GM12878 (cell line): ENCODE results near the gene CILP2. TPM values are rescaled to one million over a fixed set of nuclear protein-coding genes. Genes with fewer than 3 reads are reported as not detected.

Experiments used
- CBX3 ChIP-seq: fragments of 200-600 bp; sonication (generic); IDR thresholded peaks from 2 replicates; pipeline ENCODE4 v1.6.1; 2016; ENCODE audit warnings: low read depth, borderline replicate concordance
- FOXM1 ChIP-seq: IDR thresholded peaks from 2 replicates; pipeline ENCODE4 v1.6.1; 2012; ENCODE audit warnings: low read depth, mild to moderate bottlenecking, inconsistent platforms, low read length, moderate library complexity
- HDGF ChIP-seq: fragments of 450-650 bp; IDR thresholded peaks from 2 replicates; pipeline ENCODE4 v1.6.1; 2016; ENCODE audit warnings: antibody characterized with exemption
- IRF3 ChIP-seq: fragments of 450-650 bp; IDR thresholded peaks from 2 replicates; pipeline ENCODE4 v1.6.1; 2014; ENCODE audit warnings: mild to moderate bottlenecking
- JUNB ChIP-seq: IDR thresholded peaks from 2 replicates; pipeline ENCODE4 v1.6.1; 2016; ENCODE audit warnings: antibody characterized with exemption, mild to moderate bottlenecking
- MTA3 ChIP-seq: IDR thresholded peaks from 2 replicates; pipeline ENCODE4 v1.6.1; 2012; ENCODE audit warnings: low read length, inconsistent platforms, borderline replicate concordance
- MYB ChIP-seq: fragments of 150-350 bp; IDR thresholded peaks from 2 replicates; pipeline ENCODE4 v1.6.1; 2014; ENCODE audit warnings: mild to moderate bottlenecking, low read depth, low read length, borderline replicate concordance
- POLR2AphosphoS2 ChIP-seq: IDR thresholded peaks from 2 replicates; pipeline ENCODE4 v1.6.1; 2011; ENCODE audit warnings: low read depth, mild to moderate bottlenecking, low read length, improper control_type of control experiment, moderate library complexity
- RAD21 ChIP-seq: IDR thresholded peaks from 2 replicates; pipeline ENCODE4 v1.6.1; 2011; ENCODE audit warnings: mild to moderate bottlenecking, low read depth, low read length, moderate library complexity; ENCODE audit not compliant: insufficient read depth
- RBBP5 ChIP-seq: fragments of 200-600 bp; sonication (generic); conservative IDR thresholded peaks from 2 replicates; pipeline ENCODE4 v1.6.1; 2016
- SKIL ChIP-seq: fragments of 450-650 bp; IDR thresholded peaks from 2 replicates; pipeline ENCODE4 v1.6.1; 2017; ENCODE audit warnings: mild to moderate bottlenecking, low read depth, inconsistent platforms; ENCODE audit not compliant: poor library complexity, severe bottlenecking
- SRF ChIP-seq, 2 experiments: IDR thresholded peaks; 2 replicates each; pipeline ENCODE4 v1.6.1; 2011; ENCODE audit warnings: low read depth in 2 of 2, low read length in 2 of 2, mild to moderate bottlenecking in 1 of 2, moderate library complexity in 1 of 2
- ZBTB33 ChIP-seq: fragments of 450-650 bp; IDR thresholded peaks from 2 replicates; pipeline ENCODE4 v1.6.1; 2017; ENCODE audit warnings: mild to moderate bottlenecking
- polyA plus RNA-seq, 11 experiments: library from polyadenylated mRNA; depleted of rRNA in 4 of 11; unstranded in 6 of 11; stranded (reverse) in 5 of 11; fragments of >200 nt; fragmentation: Nextera tagmentation in 4 of 11; fragmentation: Illumina TruSeq in 1 of 11; extraction: Ambion mirVana in 4 of 11; extraction: Trizol in 1 of 11; gene quantifications; 1 replicate in 1 of 11; 2 replicates in 10 of 11; pipeline versions ENCODE4 v1.2.1 to v1.2.3, GENCODE V29; 2011 to 2016; ENCODE audit warnings: inconsistent platforms in 2 of 11, missing spikeins in 2 of 11, low read depth in 1 of 11
- total RNA-seq, 4 experiments: library from RNA; depleted of rRNA in 3 of 4; stranded (reverse); fragments of >200 nt in 3 of 4; fragmentation: Illumina TruSeq in 1 of 4; extraction: Trizol in 1 of 4; gene quantifications; 2 replicates each; pipeline versions ENCODE4 v1.2.1 to v1.2.3, GENCODE V29; 2013 to 2021
- TF ChIP-seq, protein P1 (sequence below): fragments of 450-650 bp; IDR thresholded peaks from 2 replicates; pipeline ENCODE4 v1.6.1; 2017; ENCODE audit warnings: mild to moderate bottlenecking, moderate library complexity
- TF ChIP-seq, protein P2 (sequence below): IDR thresholded peaks from 2 replicates; pipeline ENCODE4 v1.6.1; 2012; ENCODE audit warnings: mild to moderate bottlenecking, low read depth, low read length

The CILP2 gene
- total and polyA plus RNA-seq, 10 of the 15 experiments (the other 5 are each of a cell fraction or from before 2014, with no cell fraction given) = 0.05 to 0.08 (median 0.06) TPM; not detected in 6

DNA sequence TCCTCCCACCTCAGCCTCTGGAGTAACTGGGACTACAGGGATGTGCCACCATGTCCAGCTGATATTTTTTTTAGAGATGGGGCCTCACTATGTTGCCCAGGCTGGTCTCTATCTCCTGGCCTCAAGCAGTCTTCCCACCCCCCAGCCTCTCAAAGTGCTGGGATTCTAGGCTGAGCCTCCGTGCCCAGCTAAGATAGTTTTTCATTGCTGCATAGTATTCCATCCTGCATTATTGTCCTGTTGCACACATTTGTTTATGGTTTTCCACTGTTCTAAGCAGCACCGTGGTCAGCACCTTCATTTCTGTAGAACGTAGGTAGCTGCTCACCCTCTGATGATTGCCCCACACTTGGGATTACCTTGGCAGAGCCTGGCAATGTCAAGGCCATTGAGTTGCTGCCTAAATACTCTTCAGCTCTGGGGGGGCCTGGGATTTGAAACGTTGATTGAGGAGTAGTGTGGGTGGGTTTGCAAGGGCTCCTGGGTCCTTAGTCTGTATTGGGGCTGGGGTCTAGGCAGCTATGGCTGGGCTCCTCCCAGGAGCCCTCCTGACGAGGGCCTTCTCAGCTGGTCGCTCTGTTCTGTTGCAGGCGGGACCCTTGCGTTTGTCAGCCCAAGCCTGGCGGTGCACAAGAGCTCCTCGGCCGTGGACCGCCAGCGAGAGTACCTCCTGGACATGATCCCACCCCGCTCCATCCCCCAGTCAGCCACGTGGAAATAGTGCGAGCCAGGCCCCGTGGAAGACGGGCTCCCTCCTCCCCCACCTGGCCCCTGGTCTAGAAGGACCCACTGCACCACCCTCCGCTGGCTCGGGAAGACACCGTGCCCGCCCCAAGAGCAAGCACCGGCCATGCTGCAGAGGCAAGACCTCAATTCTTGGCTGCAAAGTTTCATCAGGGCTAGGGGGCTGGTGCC, 33.1 kb upstream of the CILP2 start (continued):
- TF ChIP-seq, protein P1, sequence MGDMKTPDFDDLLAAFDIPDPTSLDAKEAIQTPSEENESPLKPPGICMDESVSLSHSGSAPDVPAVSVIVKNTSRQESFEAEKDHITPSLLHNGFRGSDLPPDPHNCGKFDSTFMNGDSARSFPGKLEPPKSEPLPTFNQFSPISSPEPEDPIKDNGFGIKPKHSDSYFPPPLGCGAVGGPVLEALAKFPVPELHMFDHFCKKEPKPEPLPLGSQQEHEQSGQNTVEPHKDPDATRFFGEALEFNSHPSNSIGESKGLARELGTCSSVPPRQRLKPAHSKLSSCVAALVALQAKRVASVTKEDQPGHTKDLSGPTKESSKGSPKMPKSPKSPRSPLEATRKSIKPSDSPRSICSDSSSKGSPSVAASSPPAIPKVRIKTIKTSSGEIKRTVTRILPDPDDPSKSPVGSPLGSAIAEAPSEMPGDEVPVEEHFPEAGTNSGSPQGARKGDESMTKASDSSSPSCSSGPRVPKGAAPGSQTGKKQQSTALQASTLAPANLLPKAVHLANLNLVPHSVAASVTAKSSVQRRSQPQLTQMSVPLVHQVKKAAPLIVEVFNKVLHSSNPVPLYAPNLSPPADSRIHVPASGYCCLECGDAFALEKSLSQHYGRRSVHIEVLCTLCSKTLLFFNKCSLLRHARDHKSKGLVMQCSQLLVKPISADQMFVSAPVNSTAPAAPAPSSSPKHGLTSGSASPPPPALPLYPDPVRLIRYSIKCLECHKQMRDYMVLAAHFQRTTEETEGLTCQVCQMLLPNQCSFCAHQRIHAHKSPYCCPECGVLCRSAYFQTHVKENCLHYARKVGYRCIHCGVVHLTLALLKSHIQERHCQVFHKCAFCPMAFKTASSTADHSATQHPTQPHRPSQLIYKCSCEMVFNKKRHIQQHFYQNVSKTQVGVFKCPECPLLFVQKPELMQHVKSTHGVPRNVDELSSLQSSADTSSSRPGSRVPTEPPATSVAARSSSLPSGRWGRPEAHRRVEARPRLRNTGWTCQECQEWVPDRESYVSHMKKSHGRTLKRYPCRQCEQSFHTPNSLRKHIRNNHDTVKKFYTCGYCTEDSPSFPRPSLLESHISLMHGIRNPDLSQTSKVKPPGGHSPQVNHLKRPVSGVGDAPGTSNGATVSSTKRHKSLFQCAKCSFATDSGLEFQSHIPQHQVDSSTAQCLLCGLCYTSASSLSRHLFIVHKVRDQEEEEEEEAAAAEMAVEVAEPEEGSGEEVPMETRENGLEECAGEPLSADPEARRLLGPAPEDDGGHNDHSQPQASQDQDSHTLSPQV = no peak
- no peak for TF ChIP-seq ZBTB33
- TF ChIP-seq CBX3 = no peak
- no peak for TF ChIP-seq SRF (IDR thresholded peaks at IDR 0.05; ENCODE audit: low read depth in 2 of 2, low read length in 2 of 2)
- TF ChIP-seq, protein P2, sequence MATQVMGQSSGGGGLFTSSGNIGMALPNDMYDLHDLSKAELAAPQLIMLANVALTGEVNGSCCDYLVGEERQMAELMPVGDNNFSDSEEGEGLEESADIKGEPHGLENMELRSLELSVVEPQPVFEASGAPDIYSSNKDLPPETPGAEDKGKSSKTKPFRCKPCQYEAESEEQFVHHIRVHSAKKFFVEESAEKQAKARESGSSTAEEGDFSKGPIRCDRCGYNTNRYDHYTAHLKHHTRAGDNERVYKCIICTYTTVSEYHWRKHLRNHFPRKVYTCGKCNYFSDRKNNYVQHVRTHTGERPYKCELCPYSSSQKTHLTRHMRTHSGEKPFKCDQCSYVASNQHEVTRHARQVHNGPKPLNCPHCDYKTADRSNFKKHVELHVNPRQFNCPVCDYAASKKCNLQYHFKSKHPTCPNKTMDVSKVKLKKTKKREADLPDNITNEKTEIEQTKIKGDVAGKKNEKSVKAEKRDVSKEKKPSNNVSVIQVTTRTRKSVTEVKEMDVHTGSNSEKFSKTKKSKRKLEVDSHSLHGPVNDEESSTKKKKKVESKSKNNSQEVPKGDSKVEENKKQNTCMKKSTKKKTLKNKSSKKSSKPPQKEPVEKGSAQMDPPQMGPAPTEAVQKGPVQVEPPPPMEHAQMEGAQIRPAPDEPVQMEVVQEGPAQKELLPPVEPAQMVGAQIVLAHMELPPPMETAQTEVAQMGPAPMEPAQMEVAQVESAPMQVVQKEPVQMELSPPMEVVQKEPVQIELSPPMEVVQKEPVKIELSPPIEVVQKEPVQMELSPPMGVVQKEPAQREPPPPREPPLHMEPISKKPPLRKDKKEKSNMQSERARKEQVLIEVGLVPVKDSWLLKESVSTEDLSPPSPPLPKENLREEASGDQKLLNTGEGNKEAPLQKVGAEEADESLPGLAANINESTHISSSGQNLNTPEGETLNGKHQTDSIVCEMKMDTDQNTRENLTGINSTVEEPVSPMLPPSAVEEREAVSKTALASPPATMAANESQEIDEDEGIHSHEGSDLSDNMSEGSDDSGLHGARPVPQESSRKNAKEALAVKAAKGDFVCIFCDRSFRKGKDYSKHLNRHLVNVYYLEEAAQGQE = no peak
- no peak for TF ChIP-seq MYB
- TF ChIP-seq SKIL = no peak
- TF ChIP-seq FOXM1 = no peak
- no peak for TF ChIP-seq RBBP5
- TF ChIP-seq POLR2AphosphoS2 = no peak
- TF ChIP-seq JUNB = no peak
- TF ChIP-seq IRF3 = no peak
- no peak for TF ChIP-seq RAD21
- TF ChIP-seq HDGF = no peak
- TF ChIP-seq MTA3 = no peak
